Esophagus muscularis mucosa (tissue), 3 donors: ENCODE measurements around the gene KIF22.
"Not testable (repeated sequence)": the region's sequence is repeated elsewhere in the genome, so short reads cannot be mapped to it uniquely, and the experiment has no call there.

Experiments used
- POLR2A ChIP-seq: fragments of 450-650 bp; IDR thresholded peaks from one replicate; pipeline ENCODE4 v1.6.1; 2017; ENCODE audit warnings: antibody characterized with exemption, moderate library complexity, mild to moderate bottlenecking, low read depth
- TF ChIP-seq, protein P1 (sequence below), 3 experiments: fragments of 200-600 bp in 2 of 3; fragments of 450-650 bp in 1 of 3; sonication (generic) in 2 of 3; IDR thresholded peaks; one replicate each; pipeline ENCODE4 v1.5.1; 2017 to 2019; ENCODE audit warnings: antibody characterized with exemption in 3 of 3, mild to moderate bottlenecking in 2 of 3, moderate library complexity in 1 of 3

DNA sequence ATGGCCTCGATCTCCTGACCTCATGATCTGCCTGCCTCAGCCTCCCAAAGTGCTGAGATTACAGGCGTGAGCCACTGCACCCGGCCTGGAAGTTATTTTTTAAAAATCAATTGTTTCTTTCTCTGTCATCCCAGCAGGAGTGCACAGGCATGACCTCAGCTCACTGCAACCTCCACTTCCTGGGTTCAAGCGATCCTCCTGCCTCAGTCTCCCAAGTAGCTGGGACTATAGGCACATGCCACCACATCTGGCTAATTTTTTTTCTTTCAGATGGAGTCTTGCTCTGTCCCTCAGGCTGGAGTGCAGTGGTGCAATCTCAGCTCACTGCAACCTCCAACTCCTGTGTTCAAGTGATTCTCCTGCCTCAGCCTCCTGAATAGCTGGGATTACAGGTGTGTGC, 3.4 kb upstream of the KIF22 start:
- TF ChIP-seq, protein P1, sequence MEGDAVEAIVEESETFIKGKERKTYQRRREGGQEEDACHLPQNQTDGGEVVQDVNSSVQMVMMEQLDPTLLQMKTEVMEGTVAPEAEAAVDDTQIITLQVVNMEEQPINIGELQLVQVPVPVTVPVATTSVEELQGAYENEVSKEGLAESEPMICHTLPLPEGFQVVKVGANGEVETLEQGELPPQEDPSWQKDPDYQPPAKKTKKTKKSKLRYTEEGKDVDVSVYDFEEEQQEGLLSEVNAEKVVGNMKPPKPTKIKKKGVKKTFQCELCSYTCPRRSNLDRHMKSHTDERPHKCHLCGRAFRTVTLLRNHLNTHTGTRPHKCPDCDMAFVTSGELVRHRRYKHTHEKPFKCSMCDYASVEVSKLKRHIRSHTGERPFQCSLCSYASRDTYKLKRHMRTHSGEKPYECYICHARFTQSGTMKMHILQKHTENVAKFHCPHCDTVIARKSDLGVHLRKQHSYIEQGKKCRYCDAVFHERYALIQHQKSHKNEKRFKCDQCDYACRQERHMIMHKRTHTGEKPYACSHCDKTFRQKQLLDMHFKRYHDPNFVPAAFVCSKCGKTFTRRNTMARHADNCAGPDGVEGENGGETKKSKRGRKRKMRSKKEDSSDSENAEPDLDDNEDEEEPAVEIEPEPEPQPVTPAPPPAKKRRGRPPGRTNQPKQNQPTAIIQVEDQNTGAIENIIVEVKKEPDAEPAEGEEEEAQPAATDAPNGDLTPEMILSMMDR (IDR thresholded peaks at IDR 0.05): not testable (repeated sequence)
- not testable (repeated sequence) for TF ChIP-seq POLR2A
